GM18858 (cell line): Measurements from ENCODE around the gene WWC2.

ENCODE experiments used
- ATAC-seq: cut with Tn5 transposase; IDR thresholded peaks from one replicate; pipeline ENCODE4 v1.9.1; 2021; ENCODE audit not compliant: unreplicated experiment

WWC2 gene

GRCh38 chr4:183349673-183350072 is 250.6 kb downstream of the WWC2 start:
- no peak for ATAC-seq

GRCh38 chr4:183350317-183351071 is 251.4 kb downstream of the WWC2 start:
- ATAC-seq, result no peak

GRCh38 chr4:183352546-183352945 is 253.5 kb downstream of the WWC2 start:
- ATAC-seq, result no peak

GRCh38 chr4:183353557-183353956 is 254.5 kb downstream of the WWC2 start:
- ATAC-seq, result no peak

DNA sequence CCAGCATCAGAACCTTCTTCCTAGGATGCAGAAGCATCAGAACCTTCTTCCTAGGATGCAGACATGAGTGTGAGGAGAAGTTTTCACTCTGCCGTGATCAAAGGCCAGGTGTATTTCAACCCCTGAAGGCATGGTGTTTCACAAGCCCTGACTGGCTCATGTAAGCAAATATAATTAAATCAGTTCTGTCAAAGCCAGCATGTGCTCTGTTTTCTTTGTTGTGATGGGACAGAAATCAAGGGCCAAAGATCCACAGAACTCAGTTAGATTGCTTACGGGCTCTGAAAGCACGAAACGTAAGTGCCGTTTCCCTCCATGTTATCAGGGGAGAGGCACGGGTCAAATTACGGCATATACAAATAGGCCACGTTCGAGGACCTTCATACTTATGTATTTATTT is 255.2 kb downstream of the WWC2 start:
- no peak for ATAC-seq

DNA sequence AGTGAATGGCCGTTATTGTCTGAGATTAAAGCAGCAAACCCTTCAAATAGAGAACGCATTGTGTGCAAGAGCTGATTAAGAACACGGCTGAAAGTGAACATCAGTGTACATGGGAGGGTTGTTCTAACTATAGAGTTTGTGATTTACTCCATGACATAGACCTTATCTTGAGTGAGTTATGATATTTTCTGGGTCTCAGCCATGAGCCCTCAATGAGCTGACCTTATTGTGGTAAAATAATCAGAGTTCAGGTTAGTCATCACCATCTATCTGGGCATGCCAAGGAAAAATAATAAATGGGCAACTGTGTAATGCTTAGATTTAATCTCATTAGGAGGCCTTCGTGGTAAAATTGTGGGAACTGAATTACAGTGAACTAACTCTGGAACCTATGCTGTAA is 256.3 kb downstream of the WWC2 start:
- ATAC-seq, result no peak

GRCh38 chr4:183356173-183356830 is 257.2 kb downstream of the WWC2 start:
- ATAC-seq, result no peak

- ATAC-seq, result no peak
These were observed 258.0 kb downstream of the WWC2 start for GRCh38 chr4:183356931-183357675.

- no peak for ATAC-seq
These were observed 259.2 kb downstream of the WWC2 start for GRCh38 chr4:183358215-183358755.

DNA sequence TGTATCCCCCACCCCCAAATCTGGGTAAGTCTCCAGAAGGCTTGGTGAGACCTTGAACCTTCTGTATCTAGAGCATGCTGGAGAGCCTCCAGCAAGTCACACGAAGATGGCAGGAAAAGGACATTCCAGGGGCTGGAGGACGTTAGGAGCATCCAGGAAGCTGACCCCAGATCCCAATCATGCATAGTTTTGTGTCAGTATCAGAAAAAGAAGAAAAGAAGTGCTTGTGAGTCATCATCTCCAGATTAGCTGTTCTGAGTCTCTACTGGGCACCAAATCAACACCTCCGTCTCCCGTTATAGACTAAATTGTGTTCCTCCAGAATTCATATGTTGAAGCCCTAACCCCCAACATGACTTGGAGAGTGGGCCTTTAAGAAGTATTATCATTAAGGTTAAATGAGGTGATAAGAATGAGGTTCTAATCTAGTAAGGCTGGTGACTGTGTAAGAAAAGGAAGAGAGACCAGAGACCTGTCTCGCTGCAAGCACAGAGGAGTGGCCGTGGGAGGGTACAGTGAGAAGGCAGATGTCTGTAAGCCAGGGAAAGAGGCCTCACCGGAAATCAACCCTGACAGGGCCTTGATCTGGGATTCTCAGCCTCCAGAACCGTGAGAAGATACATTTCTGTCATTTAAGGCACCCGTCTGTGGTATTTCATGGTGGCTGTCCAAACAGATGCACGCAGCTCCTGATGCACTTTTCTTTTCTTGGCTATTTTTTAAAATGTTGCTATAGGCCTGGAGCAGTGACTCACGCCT is 261.3 kb downstream of the WWC2 start:
- no peak for ATAC-seq

DNA sequence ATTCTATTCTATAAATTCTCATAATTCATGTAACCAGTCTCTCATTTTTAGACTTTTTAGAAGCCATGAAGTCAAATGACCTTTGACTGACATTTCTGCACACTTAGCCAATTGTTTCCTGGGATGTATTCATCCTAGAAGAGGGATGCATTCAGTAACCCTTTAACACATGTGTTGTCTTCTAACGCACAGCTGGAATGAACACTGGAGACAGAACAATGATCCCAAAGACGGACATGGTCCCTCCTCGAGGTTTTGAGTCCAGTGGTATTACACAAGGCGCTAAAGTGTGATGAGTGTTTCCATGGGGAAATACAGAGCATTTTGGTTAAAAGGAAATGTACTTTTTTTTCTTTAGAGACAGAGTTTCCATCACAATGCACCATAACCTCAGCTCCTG is 263.0 kb downstream of the WWC2 start:
- ATAC-seq, result no peak

GRCh38 chr4:183362916-183363542 is 264.0 kb downstream of the WWC2 start:
- no peak for ATAC-seq

GRCh38 chr4:183364025-183364424 is 265.0 kb downstream of the WWC2 start:
- ATAC-seq, result no peak

DNA sequence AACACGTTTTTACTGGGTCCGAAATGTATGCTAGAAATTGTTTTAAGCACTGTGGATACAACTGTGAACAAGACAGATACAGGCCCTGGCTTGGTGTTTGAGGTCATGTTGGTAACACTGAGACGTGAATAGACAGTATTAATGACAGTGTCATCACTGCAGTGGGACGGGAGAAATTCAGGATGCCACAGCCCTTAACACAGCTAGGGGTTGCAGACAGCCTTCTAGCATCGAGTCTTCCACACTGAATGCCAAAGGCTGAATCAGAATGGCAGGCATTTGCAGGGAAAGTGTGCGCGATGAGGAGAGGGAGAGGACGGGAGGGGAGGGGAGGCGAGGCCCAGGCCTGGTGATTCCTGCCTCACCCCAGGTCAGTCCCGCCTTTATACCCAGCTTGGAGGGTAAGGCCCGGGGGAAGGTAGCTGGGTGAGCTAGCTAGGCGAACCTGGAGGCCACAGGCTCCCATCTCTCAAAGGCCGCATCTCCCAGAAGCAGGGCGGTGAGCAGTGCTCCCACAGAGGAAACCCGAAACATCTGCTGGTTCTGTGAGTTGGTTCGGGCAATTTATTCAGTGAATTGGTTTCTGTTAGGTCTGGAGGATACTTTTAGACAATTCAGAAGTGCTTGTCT is 267.3 kb downstream of the WWC2 start:
- no peak for ATAC-seq

- no peak for ATAC-seq
These were observed 270.0 kb downstream of the WWC2 start for GRCh38 chr4:183369073-183369472.
